Heart left ventricle (tissue), 13 donors: ENCODE measurements around the gene OSBPL9.

ENCODE experiments used
- CTCF ChIP-seq, 12 donors: fragments of 200-600 bp; sonication (generic) in 4 of 12; IDR thresholded peaks; one replicate each; pipeline versions ENCODE4 v1.5.0 to v1.8.0; 2018 to 2022; ENCODE audit warnings: antibody characterized with exemption in 12 of 12, mild to moderate bottlenecking in 5 of 12
- POLR2A ChIP-seq, 2 donors: fragments of 450-650 bp; IDR thresholded peaks; one replicate each; pipeline ENCODE4 v1.6.1; 2017; ENCODE audit warnings: antibody characterized with exemption in 2 of 2, mild to moderate bottlenecking in 2 of 2, moderate library complexity in 2 of 2
- donor health status: ischemic (EF 13 %, LVEDD 7.1; RV severe dilation, severe dysfunction).
- donor health status: DM: no; HTN: yes; CAD: no.
- donor health status: DM: no; HTN: no; CAD: no.
- donor health status: ischemic (EF 25% LVEDD 6.9; RV normal size, moderate dysfunction).
- donor health status: ischemic (EF 25% LVEDD 5.7; RV mildly dilated, moderate dysfunction).
- donor health status: ischemic (EF 35%, LVEDD 5.7; RV mildly dilated, moderate dysfunction).
- donor health status: nonischemic (EF 11% LVEDD 7.7; RV severe dilation, severe dysfunction).
- donor health status: DM: yes; HTN: yes; CAD: no.
- donor health status: PGD.
- donor health status: ischemic (EF 29% LVEDD 5.4; RV normal size, mild dysfunction).
- donor health status: nonischemic (EF 23%, LVEDD 6.1; RV moderate dilation, normal function).

GRCh38 chr1:51628715-51629590 lies 12.1 kb downstream of the OSBPL9 start:
- TF ChIP-seq CTCF (IDR thresholded peaks at IDR 0.05) (no peak), POLR2A (IDR thresholded peaks at IDR 0.05) (no peak)
